Measurements from ENCODE around the gene NLRC3. TPM values are rescaled to one million over a fixed set of nuclear protein-coding genes. Genes with fewer than 3 reads are reported as not detected.
A peak's percentile ranks its signal among the peaks of the same experiment; 100 is the strongest.

NLRC3 gene
- total RNA-seq, 1 experiment from 2014 or later, result not detected

- H3K27me3 ChIP-seq (ENCODE audit: low read length), result no peaks in the 10 kb centered on the region
These were observed 56.4 kb downstream of the NLRC3 start for GRCh38 chr16:3520841-3521240.

GRCh38 chr16:3520413-3520812 lies 56.8 kb downstream of the NLRC3 start:
- POLR2A ChIA-PET (ENCODE audit: unreplicated experiment), result no interaction called here
- Histone ChIP-seq H2AFZ (ENCODE audit: low read length) (no peak overlapping the region), H4K20me1 (ENCODE audit: low read length) (no peaks in the 10 kb centered on the region), H3K9me2 (replicated peaks; ENCODE audit: low read length) (no peaks in the 10 kb centered on the region), H3K27me3 (ENCODE audit: low read length) (no peaks in the 10 kb centered on the region), H3F3A (ENCODE audit: low read length, unreplicated experiment) (no peaks in the 10 kb centered on the region), H3K9ac (ENCODE audit: low read length) (no peak overlapping the region), H3K4me1 (ENCODE audit: insufficient read depth, low read length) (peaks cover 11% of the 10 kb centered on the region), H3K4me2 (ENCODE audit: low read length) (no peak overlapping the region), H3K27ac (ENCODE audit: low read length) (peak overlapping the region; percentile 11; the same call in 1 of the 2 replicates), H3K36me3 (ENCODE audit: low read depth, low read length) (no peaks in the 10 kb centered on the region; the same call in 1 of the 2 replicates), H3K9me3 (ENCODE audit: low read length) (no peaks in the 10 kb centered on the region), H3K79me2 (ENCODE audit: low read length) (no peaks in the 10 kb centered on the region), H3K4me3 (ENCODE audit: low read length) (no peak overlapping the region)
- intact Hi-C loops (cut with micrococcal nuclease), result no loop called here
- ATAC-seq (no peak), DNase-seq (no peak)
- TF ChIP-seq EZH2 (IDR thresholded peaks at IDR 0.05; ENCODE audit: low read length, unreplicated experiment) (no peak), CTCF (conservative IDR thresholded peaks at IDR 0.05; ENCODE audit: low read depth, low read length) (no peak), EZH2phosphoT487 (IDR thresholded peaks at IDR 0.05; ENCODE audit: borderline replicate concordance, low read length) (no peak)
- CTCF ChIA-PET, result no interaction called here
- BruUV-seq (replicated peaks), result no TSS peak

More at GRCh38 chr16:3520841-3521240, 56.4 kb downstream of the NLRC3 start:
- H3F3A ChIP-seq (ENCODE audit: low read length, unreplicated experiment), result no peaks in the 10 kb centered on the region
- BruUV-seq (replicated peaks), result no TSS peak
- H3K9ac ChIP-seq (ENCODE audit: low read length), result no peak overlapping the region
- ATAC-seq (no peak), DNase-seq (no peak)
- H3K4me1 ChIP-seq (ENCODE audit: insufficient read depth, low read length), result peaks cover 11% of the 10 kb centered on the region
- H3K27ac ChIP-seq (ENCODE audit: low read length), result no peak overlapping the region
- POLR2A ChIA-PET (ENCODE audit: unreplicated experiment), result interaction anchor here (0.6 kb wide), 1 partner anchor 211 kb away, joined by 4 read pairs; no protein-coding TSS in a partner anchor
- H3K4me2 ChIP-seq (ENCODE audit: low read length), result no peak overlapping the region
- no peaks in the 10 kb centered on the region for H3K79me2 ChIP-seq (ENCODE audit: low read length)
- CTCF ChIA-PET, result no interaction called here
- TF ChIP-seq CTCF (conservative IDR thresholded peaks at IDR 0.05; ENCODE audit: low read depth, low read length) (no peak), EZH2 (IDR thresholded peaks at IDR 0.05; ENCODE audit: low read length, unreplicated experiment) (no peak), EZH2phosphoT487 (IDR thresholded peaks at IDR 0.05; ENCODE audit: borderline replicate concordance, low read length) (no peak)
- intact Hi-C loops (cut with micrococcal nuclease), result no loop called here
- no peaks in the 10 kb centered on the region for H3K9me3 ChIP-seq (ENCODE audit: low read length)
- H3K4me3 ChIP-seq (ENCODE audit: low read length), result no peak overlapping the region
- no peaks in the 10 kb centered on the region for H3K9me2 ChIP-seq (replicated peaks; ENCODE audit: low read length)
- no peak overlapping the region for H2AFZ ChIP-seq (ENCODE audit: low read length)
- H3K36me3 ChIP-seq (ENCODE audit: low read depth, low read length), result no peaks in the 10 kb centered on the region; the same call in 1 of the 2 replicates
- H4K20me1 ChIP-seq (ENCODE audit: low read length), result no peaks in the 10 kb centered on the region

GRCh38 chr16:3519581-3519980 lies 57.6 kb downstream of the NLRC3 start:
- Histone ChIP-seq H3K36me3 (ENCODE audit: low read depth, low read length) (no peaks in the 10 kb centered on the region; the same call in 1 of the 2 replicates), H3K4me2 (ENCODE audit: low read length) (no peak overlapping the region)
- TF ChIP-seq CTCF (conservative IDR thresholded peaks at IDR 0.05; ENCODE audit: low read depth, low read length) (no peak), EZH2 (IDR thresholded peaks at IDR 0.05; ENCODE audit: low read length, unreplicated experiment) (no peak), EZH2phosphoT487 (IDR thresholded peaks at IDR 0.05; ENCODE audit: borderline replicate concordance, low read length) (no peak)

More at GRCh38 chr16:3519581-3519980, 57.6 kb downstream of the NLRC3 start:
- Histone ChIP-seq H3K79me2 (ENCODE audit: low read length) (no peaks in the 10 kb centered on the region), H3K27me3 (ENCODE audit: low read length) (no peaks in the 10 kb centered on the region), H3K9me3 (ENCODE audit: low read length) (no peaks in the 10 kb centered on the region), H2AFZ (ENCODE audit: low read length) (no peak overlapping the region), H3F3A (ENCODE audit: low read length, unreplicated experiment) (no peaks in the 10 kb centered on the region), H3K27ac (ENCODE audit: low read length) (peak overlapping the region; percentile 41), H3K4me3 (ENCODE audit: low read length) (no peak overlapping the region), H3K9me2 (replicated peaks; ENCODE audit: low read length) (no peaks in the 10 kb centered on the region), H3K9ac (ENCODE audit: low read length) (no peak overlapping the region), H3K4me1 (ENCODE audit: insufficient read depth, low read length) (peaks cover 11% of the 10 kb centered on the region), H4K20me1 (ENCODE audit: low read length) (no peaks in the 10 kb centered on the region)
- peak; percentile 68 for ATAC-seq
- intact Hi-C loops (cut with micrococcal nuclease), result no loop called here
- peak; percentile 44 for DNase-seq
- CTCF ChIA-PET, result no interaction called here
- POLR2A ChIA-PET (ENCODE audit: unreplicated experiment), result no interaction called here
- no TSS peak for BruUV-seq (replicated peaks)

Data from PC-3 (cell line).